NK-92 treated with Interleukin-12 subunit alpha and Interleukin-12 subunit beta, amount 100 ng/mL, for 24 hours (cell line): ENCODE results near the gene DIS3L.
A peak's percentile ranks its signal among the peaks of the same experiment; 100 is the strongest.
"Not testable (repeated sequence)": the region's sequence is repeated elsewhere in the genome, so short reads cannot be mapped to it uniquely, and the experiment has no call there.

Experiments
- DNase-seq: peaks from one replicate; lab custom pipeline; 2025; lab: John Stamatoyannopoulos, UW

Gene DIS3L

DNA sequence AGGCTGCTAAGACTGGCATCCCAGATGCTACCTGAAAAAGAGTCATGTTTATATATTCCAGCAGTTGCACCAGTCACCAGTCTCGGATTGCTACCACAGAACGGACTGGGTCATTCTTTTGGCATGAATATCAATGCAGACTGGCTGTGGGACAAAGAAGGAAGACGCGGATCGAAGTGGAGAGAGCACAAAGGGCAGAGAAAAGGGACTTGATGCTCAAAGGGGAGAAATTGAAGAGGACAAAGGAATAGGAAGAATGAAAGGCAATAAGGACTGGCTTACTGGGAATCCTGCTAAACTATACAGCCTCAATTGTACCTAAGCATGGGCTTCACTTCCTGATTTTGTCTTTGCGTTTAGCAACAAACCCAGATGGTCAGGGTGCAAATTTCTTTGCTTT lies 15.3 kb upstream of the DIS3L start:
- DNase-seq, result no peak

- no peak for DNase-seq
These were observed 14.7 kb upstream of the DIS3L start for GRCh38 chr15:66278671-66279070.

DNA sequence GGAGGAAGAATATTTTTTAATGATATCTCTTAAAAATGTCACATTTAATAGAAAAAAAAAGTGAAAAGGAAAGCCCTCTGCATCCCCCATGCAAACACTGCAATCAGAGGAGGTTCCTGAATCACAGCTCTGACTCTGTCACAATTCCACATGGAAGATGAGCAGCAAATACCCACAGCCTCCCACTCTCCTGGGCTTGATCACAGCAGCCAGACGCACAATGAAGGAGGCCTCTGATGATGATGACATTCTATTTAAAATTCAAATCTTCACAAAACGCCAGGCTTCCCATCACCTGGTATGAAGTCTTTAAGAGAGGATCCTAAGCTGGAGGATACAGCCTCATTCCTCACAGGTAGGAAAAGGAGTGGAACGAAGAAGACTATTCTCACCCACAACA lies 9.1 kb upstream of the DIS3L start:
- DNase-seq, result no peak

DNA sequence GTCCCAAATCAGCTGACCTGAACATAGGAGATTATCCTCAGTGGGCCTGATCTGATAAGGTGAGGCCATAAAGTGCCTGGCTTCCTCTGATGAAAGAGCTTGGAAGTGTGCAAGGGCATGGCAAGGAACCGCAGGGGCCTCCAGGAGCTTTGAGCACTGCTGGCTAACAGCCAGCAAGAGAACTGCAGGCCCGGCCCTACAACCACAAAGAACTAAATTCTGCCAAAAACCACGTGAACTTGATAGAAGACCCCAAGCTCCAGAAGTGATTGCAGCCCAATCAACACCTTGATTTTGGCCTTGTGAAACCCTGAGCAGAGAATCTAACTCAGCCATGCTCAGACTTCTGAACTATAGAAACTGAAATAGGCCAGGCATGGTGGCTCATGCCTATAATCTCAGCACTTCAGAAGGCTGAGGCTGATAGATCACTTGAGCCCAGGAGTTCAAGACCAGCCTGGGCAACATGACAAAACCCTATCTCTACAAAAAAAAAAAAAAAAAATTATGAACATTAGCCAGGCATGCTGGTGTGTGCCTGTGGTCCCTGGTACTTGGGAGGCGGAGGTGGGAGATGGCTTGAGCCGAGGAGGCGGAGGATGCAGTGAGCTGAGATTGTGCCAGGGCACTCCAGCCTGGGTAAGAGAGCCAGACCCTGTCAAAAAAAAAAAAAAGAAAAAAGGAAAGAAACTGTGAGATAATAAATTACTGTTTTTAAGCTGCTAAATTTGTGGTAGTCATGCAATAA lies 7.7 kb upstream of the DIS3L start:
- DNase-seq, result no peak

GRCh38 chr15:66287461-66288057 lies 5.8 kb upstream of the DIS3L start:
- no peak for DNase-seq

DNA sequence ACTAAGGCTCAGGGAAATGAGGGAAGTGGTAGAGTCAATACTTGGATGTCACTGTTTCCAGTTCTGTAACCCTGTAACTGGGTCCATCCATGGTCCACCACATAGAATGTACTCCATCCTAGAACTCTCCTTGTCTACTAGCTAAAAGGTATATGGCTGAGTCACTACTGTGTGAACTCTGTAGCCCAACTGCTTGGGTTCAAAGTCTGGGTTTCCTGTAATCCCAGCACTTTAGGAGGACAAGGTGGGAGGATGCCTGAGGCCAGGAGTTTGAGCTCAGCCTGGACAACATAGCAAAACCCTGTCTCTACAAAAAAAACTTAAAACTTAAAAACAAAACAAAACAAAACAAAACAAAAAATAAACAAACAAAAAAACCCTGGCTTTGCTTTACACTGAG lies 5.3 kb upstream of the DIS3L start:
- no peak for DNase-seq

- no peak for DNase-seq
These were observed 4.7 kb upstream of the DIS3L start for GRCh38 chr15:66288551-66289185.

GRCh38 chr15:66290007-66290406 lies 3.4 kb upstream of the DIS3L start:
- DNase-seq, result no peak

- peak; percentile 9 for DNase-seq
These were observed 2.9 kb upstream of the DIS3L start for GRCh38 chr15:66290518-66290917.

- DNase-seq, result no peak
These were observed 1.4 kb upstream of the DIS3L start for GRCh38 chr15:66291816-66292570.

DNA sequence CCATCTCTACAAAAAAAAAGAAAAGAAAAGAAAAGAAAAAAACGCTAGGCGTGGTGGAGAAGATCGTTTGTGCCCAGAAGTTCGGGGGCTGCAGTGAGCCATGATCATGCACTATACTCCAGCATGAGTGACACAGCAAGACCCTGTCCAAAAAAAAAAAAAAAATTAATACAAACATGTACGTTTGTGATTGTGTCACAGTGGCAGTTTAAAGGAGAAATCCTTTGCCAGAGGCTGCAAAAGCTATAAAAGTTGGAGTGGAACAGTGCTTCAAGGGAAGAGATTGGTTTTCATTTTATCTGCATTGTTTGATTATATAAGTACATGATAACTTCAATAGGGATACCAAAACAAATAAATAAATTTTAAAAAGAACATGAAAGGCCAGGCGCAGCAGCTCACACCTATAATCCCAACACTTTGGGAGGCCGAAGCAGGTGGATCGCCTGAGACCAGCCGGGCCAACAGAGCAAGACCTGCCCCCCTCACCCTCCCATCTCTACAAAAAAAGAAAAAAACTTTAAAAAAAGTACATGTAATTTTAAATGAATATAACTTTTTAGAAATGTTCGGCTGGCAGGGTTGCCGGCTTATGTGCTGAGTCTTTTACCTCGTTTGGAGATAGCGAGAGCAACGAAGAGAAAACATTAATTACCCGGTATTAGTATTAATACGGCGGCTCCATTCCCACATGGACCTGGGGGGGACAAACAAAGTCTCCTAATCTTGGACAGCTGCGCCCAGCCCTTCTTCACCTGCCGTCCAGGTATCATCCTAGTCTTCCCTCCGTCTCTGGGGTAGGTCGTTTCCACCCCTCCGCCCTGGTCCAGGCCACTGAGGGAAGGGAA lies 573 bp upstream of the DIS3L start:
- no peak for DNase-seq

DNA sequence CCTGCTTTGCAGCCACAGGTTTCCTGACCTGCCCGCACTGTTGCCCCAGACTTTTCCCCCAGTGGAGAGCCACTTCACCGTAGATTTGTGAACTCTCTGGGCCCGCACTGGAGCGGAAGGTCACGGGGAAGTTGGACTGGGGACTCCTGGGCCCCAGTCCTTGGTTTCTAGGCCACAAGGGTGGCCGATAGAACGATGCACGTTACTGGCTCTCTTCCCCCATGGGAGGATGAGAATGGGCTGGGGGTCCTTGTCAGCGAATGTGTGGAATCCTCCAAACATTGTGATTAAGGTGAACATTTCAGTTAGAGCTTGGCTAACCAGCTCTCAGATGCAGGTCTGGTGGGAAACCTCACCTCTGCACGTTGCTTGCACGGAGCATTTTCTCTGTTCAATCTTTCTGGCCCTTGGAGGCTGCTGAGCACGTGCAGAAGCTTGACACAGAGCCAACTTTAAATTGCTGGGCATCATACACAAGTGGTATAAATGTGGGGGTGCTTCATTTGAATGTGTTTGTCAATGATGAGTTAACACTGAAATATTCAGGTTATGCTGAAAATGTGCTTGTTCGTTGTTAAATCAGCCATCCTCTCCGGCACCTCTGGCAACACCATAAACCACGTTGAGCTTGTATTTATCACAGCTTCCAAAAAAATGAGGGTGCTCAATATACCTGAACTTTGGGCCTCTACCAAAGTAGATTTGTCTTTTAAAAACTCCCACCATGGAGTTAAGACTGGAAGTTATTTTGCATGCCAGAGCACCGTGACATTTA lies 976 bp downstream of the DIS3L start:
- no peak for DNase-seq

- no peak for DNase-seq
These were observed 1.5 kb downstream of the DIS3L start for GRCh38 chr15:66294932-66295235.

- no peak for DNase-seq
These were observed 2.8 kb downstream of the DIS3L start for GRCh38 chr15:66296186-66296585.

DNA sequence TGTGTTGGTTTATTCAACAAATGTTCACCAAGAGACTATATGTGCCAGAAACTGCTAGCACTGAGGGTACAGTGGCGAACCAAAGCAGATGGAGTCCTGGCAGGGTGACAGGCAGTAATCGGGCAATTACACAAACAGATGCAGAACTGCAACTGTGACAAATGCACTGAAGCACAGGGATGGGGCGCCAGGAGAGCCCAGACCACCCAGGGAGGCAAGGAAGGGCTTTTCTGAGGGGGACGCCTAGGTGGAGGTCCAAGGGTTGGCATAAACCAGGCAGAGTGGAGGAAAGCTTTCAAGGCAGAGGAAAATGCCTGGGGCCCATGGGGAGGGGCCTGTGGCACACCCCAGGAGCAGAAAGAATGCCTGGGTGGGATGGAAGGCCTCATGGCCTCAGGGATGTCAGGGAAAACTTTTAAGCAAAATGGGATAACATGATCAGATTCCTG lies 5.5 kb downstream of the DIS3L start:
- DNase-seq, result no peak

GRCh38 chr15:66302489-66303278 lies 9.3 kb downstream of the DIS3L start:
- DNase-seq, result no peak

GRCh38 chr15:66304425-66304824 lies 11.1 kb downstream of the DIS3L start:
- DNase-seq, result not testable (repeated sequence)

- DNase-seq, result no peak
These were observed 13.0 kb downstream of the DIS3L start for GRCh38 chr15:66306381-66306780.

- DNase-seq, result no peak
These were observed 15.2 kb downstream of the DIS3L start for GRCh38 chr15:66308531-66308930.

DNA sequence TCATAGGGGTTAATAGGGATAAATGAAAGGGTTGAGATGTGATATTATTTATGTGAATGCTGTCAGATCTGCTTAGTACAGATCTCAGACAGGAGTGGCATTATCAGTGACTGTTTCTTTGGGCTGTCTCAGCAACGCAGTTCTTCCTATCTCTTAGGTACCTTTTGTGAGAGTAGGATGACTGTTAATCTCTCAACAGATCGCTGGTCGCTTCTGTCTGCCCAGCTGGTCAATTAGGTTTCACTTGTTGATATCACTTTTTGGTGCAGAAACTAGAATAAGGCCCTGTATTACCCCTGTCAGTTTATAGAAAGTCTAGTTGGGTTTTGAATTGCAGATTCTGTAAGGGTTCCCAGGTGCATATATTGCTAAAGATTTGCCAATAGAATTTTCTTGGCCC lies 16.5 kb downstream of the DIS3L start:
- no peak for DNase-seq
